Mesodermal cell (in vitro differentiated cells): ENCODE results near the gene TIRAP.

Source experiments
- H3K27ac ChIP-seq: 2 replicates; pipeline ENCODE4 v1.7.0; 2013; ENCODE audit warnings: mild to moderate bottlenecking, low read depth, low read length, moderate library complexity; ENCODE audit not compliant: severe bottlenecking
- H3K36me3 ChIP-seq: 2 replicates; pipeline ENCODE4 v1.7.1; 2013; ENCODE audit warnings: mild to moderate bottlenecking, low read length, moderate library complexity; ENCODE audit not compliant: control insufficient read depth, insufficient read depth
- H3K4me1 ChIP-seq: one replicate; pipeline ENCODE4 v1.7.1; 2013; ENCODE audit warnings: mild to moderate bottlenecking, low read length; ENCODE audit not compliant: insufficient read depth, control insufficient read depth, poor library complexity, severe bottlenecking
- H3K4me3 ChIP-seq: 2 replicates; pipeline ENCODE4 v1.7.0; 2013; ENCODE audit warnings: low read length, control low read depth, mild to moderate bottlenecking; ENCODE audit not compliant: insufficient read depth, poor library complexity, severe bottlenecking; ENCODE audit errors: extremely low read depth
- H3K9me3 ChIP-seq: 2 replicates; pipeline ENCODE4 v1.7.1; 2013; ENCODE audit warnings: mild to moderate bottlenecking, low read length, moderate library complexity; ENCODE audit not compliant: control insufficient read depth
- WGBS, 2 experiments: methylation state at CpG; one replicate each; pipeline ENCODE4 v1.1.5; 2013; ENCODE audit warnings: missing lambda C conversion rate in 2 of 2; ENCODE audit not compliant: insufficient coverage in 2 of 2; 5-methylcytosine and 5-hydroxymethylcytosine counted together

The TIRAP gene

DNA sequence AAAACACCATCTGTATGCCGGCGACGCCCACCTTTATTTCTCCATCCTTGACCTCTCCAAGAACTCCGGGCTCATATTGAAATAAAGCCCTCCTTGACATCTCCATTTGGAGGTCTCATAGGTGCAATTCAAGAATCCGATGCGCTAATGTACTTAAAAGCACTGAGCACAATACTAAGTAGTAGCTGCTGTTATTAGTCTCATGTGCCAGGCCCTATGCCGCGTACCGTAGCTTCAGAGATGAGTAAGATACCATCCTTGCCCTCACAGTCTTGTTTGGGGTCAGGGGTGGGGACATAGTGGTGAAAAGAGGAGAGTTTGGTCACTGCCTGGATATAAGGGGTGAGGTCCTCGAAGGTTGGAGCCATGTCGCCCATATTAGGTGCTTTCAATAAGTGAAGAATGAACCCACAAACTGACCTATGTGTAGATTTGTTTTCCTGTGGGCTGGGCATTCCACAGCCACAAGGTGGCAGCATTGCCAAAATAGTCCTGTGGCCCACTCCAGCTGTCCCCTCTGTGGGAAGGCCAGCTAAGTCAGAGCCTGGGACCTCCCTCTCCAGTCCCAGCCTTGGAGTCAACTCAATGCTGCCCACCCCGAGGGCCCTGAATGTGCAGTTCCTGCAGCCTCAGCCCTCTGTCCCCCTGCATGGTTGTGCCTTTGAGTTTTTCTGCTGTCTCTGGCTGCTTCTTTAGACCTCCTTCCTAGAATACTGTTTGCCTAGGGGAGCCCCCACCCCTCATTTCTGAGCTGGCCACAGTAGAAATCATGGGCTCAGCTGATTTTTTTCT, 27.5 kb downstream of the TIRAP start:
- 71 to 75% methylated on average over 8 to 11 of the region's 12 CpGs for WGBS, 2 experiments
- H3K4me3 ChIP-seq = no peak overlapping the region
- no peak overlapping the region for H3K27ac ChIP-seq
- peaks cover 10% of the 10 kb centered on the region for H3K4me1 ChIP-seq
- H3K9me3 ChIP-seq = no peaks in the 10 kb centered on the region
- peaks cover 16% of the 10 kb centered on the region for H3K36me3 ChIP-seq

DNA sequence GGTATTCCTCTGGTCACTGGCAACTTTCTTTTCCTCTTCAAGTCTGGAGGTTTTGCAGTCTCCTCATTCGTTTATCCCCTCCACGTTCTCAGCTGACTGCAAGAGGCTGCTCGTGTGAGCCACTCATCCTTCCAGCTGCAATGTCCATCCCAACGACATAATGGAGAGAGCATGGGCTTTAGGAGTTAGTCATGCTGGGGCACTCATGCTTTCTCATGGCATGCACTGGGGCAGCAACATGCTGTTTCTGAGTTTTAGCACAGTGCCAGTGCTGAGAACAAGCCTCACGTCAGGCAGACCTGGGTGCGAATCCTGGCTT, 28.1 kb downstream of the TIRAP start:
- Histone ChIP-seq H3K4me3 (no peak overlapping the region), H3K9me3 (no peaks in the 10 kb centered on the region), H3K4me1 (peaks cover 10% of the 10 kb centered on the region), H3K36me3 (peaks cover 16% of the 10 kb centered on the region), H3K27ac (no peak overlapping the region)
- 88 to 95% methylated on average over 4 to 5 of the region's 6 CpGs for WGBS, 2 experiments

DNA sequence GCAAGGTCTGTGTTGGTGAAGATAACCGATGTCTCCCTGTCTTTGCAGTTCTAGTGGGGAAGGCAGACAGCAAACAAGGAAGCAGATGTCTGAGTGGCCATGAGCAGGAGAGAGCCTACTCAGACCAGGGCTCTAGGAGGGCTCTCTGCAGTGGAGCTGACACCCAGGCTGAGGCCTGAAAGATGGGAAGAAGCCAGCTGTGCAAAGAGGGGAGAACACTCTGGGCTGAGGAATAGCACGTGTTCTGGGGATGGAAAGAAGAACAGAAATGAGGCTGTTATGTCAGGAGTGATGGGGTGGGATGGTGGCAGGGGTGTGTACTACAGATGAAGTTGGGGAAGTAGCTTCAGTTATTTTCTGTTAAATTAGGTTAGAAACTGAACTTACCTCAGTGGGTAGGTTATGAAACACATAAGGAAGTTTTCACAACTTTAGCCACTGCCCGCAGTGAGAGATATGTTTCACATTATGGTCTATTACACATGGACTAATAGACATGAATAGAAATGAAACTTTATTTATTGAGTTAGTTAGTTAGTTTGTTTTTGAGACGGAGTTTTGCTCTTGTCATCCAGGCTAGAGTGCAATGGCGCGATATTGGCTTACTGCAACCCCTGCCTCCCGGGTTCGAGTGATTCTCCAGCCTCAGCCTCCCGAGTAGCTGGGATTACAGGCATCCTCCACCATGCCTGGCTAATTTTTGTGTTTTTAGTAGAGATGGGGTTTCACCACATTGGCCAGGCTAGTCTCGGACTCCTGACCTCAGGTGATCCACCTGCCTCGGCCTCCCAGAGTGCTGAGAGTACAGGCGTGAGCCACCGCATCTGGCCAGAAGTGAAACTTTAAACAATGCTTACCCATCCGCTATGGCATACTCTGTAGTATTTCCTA, 28.8 kb downstream of the TIRAP start:
- peaks cover 16% of the 10 kb centered on the region for H3K36me3 ChIP-seq
- no peak overlapping the region for H3K27ac ChIP-seq
- 94 to 96% methylated on average over 8 to 12 of the region's 14 CpGs for WGBS, 2 experiments
- H3K4me1 ChIP-seq = peaks cover 10% of the 10 kb centered on the region
- H3K9me3 ChIP-seq = no peaks in the 10 kb centered on the region
- no peak overlapping the region for H3K4me3 ChIP-seq

DNA sequence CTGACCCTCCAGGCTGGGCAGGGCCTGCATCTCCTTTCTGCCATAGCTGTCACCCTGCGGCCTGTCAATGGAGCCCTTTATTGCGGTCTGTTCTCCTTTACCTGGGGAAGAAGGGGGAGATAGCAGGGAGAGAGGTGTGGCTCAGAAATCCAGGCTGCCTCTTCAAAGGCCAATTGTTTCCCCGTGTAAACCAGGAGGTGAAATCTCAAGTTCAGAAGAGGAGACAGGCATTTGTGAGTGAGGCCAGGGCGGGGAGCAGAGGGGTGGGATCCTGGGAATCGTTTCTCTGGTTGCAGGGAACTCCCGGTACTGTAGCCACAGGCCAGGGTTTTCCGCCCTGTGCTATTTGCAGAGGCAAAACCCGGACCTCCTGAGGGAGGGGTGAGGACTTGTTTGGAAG, 30.1 kb downstream of the TIRAP start:
- H3K4me3 ChIP-seq = no peak overlapping the region
- no peaks in the 10 kb centered on the region for H3K9me3 ChIP-seq
- peaks cover 16% of the 10 kb centered on the region for H3K36me3 ChIP-seq
- H3K4me1 ChIP-seq = peaks cover 14% of the 10 kb centered on the region
- 88 to 90% methylated on average over 5 to 7 of the region's 8 CpGs for WGBS, 2 experiments
- H3K27ac ChIP-seq = no peak overlapping the region

DNA sequence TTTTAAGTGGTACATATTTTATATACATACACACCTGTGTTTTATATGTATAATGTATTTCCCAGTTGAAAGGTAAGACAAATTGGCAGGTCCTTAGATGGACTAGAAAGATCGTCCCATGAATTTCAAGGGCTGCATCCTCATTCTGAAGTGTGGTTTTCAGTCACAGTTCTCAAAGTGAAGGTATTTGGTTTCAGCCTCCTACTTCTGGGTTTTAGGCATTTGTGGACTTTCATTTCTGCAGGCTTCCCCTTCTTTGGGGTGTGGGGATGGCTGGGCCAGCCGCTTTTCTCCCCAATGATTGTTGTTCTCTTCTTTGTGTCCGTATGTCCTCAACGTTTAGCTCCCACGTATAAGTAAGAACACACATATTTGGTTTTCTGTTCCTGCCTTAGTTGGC, 30.9 kb downstream of the TIRAP start:
- H3K27ac ChIP-seq = no peak overlapping the region
- H3K4me3 ChIP-seq = no peak overlapping the region
- H3K36me3 ChIP-seq = peaks cover 16% of the 10 kb centered on the region
- 100% methylated on average over 2 of the region's 5 CpGs for WGBS, 2 experiments
- H3K4me1 ChIP-seq = peaks cover 20% of the 10 kb centered on the region
- H3K9me3 ChIP-seq = no peaks in the 10 kb centered on the region

DNA sequence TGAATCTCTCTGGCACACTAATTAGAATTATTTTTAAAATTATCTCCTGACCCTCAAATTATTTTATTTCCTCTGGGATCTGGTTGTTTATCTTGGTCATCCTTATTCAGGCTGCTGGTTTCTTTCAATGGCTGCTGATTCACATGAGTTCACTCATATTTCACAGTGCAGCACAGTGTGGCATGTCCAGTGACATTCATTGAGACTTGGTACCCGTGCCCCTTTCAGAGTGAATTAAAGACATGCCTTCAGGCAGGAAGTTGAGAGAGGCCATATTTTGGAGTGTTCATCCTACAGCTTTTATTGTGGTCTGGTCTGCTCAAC, 34.5 kb downstream of the TIRAP start:
- peak overlapping the region; percentile 70 for H3K27ac ChIP-seq

DNA sequence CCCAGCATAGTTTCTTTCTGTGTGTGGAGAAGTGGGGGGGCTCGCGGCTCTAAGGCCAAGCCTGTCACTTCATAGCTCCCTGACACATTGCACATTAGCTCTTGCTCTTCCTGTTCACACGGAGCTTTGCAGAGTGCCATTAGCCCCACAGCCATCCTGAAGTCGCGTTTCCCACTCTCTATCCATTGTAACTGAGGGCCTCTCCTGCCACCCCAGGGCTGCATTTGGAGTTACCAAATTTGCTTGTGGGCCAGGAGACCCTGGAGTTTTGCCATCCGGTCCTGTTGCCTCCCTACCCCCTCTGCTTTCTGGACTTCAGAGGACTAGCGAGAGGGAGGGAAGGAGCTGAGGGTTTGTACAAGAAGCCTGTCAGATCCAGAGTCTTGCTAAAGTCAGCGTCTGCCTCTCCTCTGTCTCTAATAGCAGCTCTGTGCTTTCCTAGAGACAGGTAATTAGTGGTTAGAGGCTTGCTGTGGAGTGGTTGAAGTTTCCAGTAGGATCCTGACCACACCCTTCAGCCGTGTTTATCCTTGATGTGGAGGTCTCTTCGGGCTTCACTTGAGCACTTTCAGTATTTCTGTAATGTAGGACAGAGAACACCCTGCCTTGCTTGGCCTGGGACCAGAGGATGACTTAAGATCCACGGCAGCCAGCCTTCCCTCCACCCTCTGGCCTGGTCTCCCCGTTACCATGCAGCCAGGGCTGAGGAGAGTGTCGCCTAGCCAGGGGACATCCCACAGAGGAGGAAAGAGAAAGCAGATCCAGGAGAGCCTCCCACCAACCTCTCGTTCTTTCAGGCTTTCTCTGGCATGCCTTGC, 35.1 kb downstream of the TIRAP start:
- H3K4me3 ChIP-seq = no peak overlapping the region
- peaks cover 21% of the 10 kb centered on the region for H3K4me1 ChIP-seq
- peaks cover 5% of the 10 kb centered on the region for H3K36me3 ChIP-seq
- 86 to 93% methylated on average over 8 to 10 of the region's 14 CpGs for WGBS, 2 experiments
- no peaks in the 10 kb centered on the region for H3K9me3 ChIP-seq
- H3K27ac ChIP-seq = peak overlapping the region; percentile 70

More for the DNA sequence above, 34.5 kb downstream of the TIRAP start:
- H3K4me1 ChIP-seq = peaks cover 21% of the 10 kb centered on the region
- 100% methylated on average over 1 of the region's 1 CpG for WGBS, 2 experiments
- no peaks in the 10 kb centered on the region for H3K9me3 ChIP-seq
- H3K4me3 ChIP-seq = no peak overlapping the region
- peaks cover 5% of the 10 kb centered on the region for H3K36me3 ChIP-seq

DNA sequence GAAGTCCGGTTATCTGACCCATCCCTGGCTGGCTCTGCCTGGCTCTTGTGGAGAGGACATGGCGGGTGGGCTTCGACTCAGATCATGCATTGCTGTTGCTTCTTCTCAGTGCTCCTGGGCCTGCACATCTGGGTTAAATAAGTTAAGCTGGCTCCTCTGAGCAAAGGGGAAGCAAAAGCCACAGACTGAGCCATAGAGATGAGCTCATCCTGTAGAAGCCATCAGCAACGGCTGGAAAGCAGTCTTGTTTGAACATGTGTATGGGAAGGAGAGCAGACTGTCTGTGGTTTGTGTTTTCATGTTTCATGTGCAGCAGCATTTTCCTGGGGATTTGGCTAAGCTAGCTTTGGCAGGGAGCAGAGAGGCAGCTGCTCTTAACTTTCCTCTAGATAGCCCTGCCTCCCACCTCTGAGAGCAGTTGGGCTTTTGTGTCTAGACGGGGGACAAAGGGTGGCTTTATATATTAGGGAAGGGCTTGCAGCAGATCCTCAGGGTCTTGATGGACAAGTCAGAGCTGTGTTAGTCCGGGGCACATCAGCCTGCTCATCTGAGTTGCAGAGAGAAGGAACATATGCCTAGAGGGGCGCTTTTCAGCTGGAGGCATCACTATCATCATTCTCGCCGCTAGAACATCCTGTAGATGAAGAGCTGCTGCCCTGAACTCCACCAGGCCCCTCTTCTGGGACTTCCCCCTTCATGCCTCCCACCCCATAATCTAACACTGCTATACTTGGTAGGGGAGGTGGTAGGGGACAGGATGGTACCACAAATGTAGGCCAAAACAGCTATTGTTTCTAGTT, 35.9 kb downstream of the TIRAP start:
- Histone ChIP-seq H3K9me3 (no peaks in the 10 kb centered on the region), H3K27ac (peak overlapping the region; percentile 70), H3K4me3 (no peak overlapping the region), H3K4me1 (peaks cover 21% of the 10 kb centered on the region), H3K36me3 (peaks cover 5% of the 10 kb centered on the region)
- 87 to 91% methylated on average over 4 to 6 of the region's 9 CpGs for WGBS, 2 experiments

DNA sequence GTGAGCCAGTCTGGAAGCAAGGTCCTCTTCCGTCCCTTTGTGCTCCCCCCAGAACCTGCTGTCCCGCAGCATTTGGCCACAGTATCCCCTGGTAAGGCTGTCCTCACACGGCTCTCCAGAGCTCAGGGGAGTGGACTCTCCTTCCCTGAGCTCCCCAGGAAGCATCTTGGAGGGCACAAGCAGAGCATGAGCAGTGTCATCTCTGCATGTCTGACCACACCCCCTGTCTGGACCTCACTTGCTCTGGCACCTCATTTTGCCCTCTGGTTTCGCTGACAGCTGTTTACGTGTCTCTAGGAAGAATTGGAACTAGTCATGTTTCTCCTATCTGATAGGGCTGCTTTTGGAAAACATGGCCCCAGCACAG, 36.5 kb downstream of the TIRAP start:
- Histone ChIP-seq H3K36me3 (no peaks in the 10 kb centered on the region), H3K27ac (peak overlapping the region; percentile 23), H3K4me3 (no peak overlapping the region), H3K4me1 (peaks cover 21% of the 10 kb centered on the region), H3K9me3 (no peaks in the 10 kb centered on the region)
- WGBS, 2 experiments = 91 to 92% methylated on average over 5 of the region's 5 CpGs

DNA sequence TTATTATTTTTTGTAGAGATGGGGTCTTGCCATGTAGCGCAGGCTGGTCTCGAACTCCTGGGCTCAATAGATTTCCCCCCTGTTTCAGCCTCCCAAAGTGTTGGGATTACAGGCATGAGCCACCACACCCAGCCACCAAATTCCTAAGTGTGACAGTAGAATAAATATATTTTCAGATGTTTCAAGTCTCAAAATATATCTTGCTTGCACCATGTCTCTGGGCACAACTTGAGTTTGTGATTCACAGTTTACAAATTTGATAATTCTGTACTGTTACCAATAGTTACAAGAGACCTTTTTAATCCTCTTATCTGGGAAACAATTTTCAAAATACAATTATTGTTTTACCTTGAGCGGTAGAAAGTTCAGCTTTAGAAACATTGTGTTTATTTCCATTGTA, 40.1 kb downstream of the TIRAP start:
- no peaks in the 10 kb centered on the region for H3K36me3 ChIP-seq
- no peak overlapping the region for H3K27ac ChIP-seq
- H3K4me3 ChIP-seq = no peak overlapping the region
- no peaks in the 10 kb centered on the region for H3K9me3 ChIP-seq
- WGBS, 2 experiments = 82% methylated on average over 2 of the region's 3 CpGs; no CpG with 5 or more reads in 1 of the 2 experiments
- peaks cover 14% of the 10 kb centered on the region for H3K4me1 ChIP-seq
